ENCODE data around the gene PMM1.

Gene PMM1

GRCh38 chr22:41534219-41534618, 55.4 kb downstream of the PMM1 start:
- DNase-seq: no peak

GRCh38 chr22:41532908-41533825, 56.5 kb downstream of the PMM1 start:
- DNase-seq: peak; percentile 33

DNA sequence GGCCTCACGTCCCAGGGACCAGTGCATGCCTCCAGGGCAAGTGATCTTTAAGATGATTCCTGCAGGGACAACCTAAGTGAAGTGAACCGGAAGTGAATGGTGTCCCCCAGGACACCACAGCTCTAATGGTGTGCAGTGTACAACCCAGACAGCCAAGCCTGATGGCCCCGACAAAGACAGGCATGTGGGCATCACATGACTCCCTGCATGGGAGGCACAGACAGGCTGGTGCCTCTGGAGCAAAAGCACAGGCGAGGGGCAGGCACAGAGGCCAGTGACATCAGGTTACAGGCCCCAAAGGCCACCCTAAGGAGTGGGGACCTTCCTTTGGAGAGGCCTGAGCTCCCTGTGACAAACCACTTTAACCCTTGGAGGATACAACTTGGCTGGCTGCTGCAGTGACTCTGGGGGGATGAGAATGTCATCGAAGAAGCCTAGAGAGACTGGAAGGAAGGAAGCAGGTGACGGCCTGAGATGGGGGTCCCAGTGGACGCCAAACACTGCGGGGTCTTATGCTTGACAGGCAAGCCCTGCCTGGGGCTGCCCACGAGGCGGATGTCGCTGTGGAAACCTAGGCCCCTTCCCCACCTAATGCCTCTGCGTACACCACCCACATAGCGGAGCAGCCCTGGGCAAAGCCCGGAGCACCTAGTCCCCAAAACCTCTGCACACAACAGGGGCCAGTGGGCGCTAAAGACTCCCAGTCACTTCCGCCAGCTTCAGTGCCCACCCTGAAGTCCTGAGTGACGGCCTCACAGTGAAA, 57.7 kb downstream of the PMM1 start:
- no peak for DNase-seq

- no peak for DNase-seq
These were observed 58.5 kb downstream of the PMM1 start for GRCh38 chr22:41530890-41531714.

DNA sequence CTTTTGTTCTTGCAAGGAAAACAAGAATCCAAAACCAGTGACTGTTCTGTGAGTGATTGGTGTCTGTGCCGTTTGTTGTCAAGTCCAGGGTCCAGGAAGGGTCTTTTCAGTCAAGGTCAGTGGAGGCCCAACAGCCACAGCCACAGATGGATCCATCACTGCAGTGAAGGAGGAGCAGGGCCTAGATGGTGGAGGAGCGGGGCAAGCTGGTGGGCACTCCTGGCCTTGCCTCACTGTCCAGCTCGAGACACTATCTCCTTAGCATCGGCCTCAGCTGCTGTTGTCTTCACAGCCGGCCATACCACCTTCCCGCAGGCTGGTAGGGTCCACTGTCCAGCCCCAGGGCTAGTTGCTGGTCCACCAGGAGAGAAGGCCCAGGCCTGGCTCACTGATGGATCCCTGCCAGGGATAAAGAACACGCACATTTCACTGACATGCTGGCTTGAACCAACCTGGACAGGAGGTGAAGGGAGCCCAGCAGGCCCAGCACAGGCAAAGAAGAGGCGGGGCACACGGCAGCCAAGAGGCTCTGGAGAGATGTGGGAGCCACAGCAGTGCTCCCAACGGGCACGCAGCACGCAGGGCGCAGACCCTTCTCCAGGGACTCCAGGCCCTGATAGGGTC, 60.6 kb downstream of the PMM1 start:
- no peak for DNase-seq

- no peak for DNase-seq
These were observed 61.4 kb downstream of the PMM1 start for GRCh38 chr22:41528132-41528766.

Measured in NCI-H1092 (cell line).